Glomerular visceral epithelial cell (primary cell): ENCODE results near the gene CFAP299.
"Not testable (repeated sequence)": the region's sequence is repeated elsewhere in the genome, so short reads cannot be mapped to it uniquely, and the experiment has no call there.

Experiments used
- DNase-seq: peaks from one replicate; pipeline ENCODE4 v3.0.0-alpha.2; 2016; ENCODE audit errors: extremely low spot score

CFAP299 gene

GRCh38 chr4:80335554-80336358 is at the start of gene CFAP299:
TSS of gene CFAP299 (plus strand) at chr4:80335730.
- peak; percentile 93 for DNase-seq

DNA sequence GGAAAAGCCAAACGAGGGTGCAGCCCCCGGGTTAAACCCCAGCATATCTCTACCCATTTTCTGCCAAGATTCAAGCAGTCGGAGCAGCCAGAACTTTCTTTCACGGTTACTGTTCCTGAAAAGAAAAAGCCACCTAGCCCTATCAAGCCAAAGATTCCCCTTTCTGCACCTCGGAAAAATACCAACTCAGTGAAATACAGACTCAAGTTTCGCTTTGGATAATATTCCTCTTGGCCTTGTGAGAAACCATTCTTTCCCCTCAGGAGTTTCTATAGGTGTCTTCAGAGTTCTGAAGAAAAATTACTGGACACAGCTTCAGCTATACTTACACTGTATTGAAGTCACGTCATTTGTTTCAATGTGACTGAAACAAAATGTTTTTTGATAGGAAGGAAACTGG is 49.1 kb upstream of the CFAP299 start:
- DNase-seq = no peak

GRCh38 chr4:80290665-80291064 is 44.9 kb upstream of the CFAP299 start:
- DNase-seq = not testable (repeated sequence)

DNA sequence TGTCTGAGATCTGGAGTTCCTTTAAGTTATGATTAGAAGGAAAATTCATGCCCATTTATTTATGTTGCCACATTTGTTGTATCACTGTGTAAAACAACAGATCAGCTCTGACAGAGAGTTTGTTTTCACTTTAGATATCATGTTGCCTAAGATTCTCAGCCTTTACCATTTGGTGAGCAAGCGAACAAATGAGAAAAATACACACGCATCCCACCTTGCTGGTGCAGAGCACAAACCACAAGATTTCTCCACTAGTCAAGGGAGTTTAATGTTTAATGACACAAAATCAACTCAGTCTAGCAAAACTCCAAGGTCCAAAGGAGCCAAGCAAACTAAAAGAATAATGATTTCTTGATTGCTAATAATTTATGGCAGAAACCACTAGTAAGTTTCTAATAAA is 41.3 kb upstream of the CFAP299 start:
- peak; percentile 56 for DNase-seq

DNA sequence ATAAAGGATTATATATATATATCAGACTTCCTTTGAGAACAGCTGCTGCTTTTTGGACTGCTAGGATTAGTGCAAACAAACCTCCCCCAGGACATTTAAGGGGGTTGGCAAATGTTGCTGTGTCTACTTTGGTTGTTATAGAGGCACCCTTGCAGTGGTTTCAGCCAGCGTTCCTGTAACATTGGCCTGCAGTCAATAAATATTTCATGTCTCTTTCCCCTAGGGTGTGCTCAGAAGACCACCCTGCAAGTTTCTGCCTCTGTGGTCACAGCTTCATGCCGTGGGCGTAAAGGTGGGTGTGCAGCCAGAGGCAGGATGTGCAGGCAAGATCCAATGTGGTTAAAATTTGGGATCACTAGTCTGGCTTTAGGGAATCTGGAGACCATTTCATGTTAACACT is 40.2 kb upstream of the CFAP299 start:
- DNase-seq = no peak

- DNase-seq = no peak
Measured at GRCh38 chr4:80295826-80296225, 39.7 kb upstream of the CFAP299 start.

DNA sequence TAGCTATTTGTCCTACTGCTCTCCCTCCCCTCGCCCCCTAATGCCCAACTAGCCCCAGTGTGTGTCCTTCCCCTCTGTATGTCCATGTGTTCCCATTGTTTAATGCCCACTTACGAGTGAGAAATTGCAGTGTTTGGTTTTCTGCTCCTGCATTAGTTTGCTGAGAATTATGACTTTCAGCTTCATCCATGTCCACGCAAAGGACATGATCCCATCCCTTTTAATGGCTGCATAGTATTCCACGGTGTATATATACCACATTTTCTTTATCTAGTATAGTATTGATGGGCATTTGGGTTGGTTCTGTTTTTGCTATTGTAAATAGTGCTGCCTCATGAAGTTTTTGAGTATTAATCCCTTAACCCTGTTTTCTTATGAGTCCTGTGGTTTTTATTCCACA is 33.6 kb upstream of the CFAP299 start:
- DNase-seq = no peak

DNA sequence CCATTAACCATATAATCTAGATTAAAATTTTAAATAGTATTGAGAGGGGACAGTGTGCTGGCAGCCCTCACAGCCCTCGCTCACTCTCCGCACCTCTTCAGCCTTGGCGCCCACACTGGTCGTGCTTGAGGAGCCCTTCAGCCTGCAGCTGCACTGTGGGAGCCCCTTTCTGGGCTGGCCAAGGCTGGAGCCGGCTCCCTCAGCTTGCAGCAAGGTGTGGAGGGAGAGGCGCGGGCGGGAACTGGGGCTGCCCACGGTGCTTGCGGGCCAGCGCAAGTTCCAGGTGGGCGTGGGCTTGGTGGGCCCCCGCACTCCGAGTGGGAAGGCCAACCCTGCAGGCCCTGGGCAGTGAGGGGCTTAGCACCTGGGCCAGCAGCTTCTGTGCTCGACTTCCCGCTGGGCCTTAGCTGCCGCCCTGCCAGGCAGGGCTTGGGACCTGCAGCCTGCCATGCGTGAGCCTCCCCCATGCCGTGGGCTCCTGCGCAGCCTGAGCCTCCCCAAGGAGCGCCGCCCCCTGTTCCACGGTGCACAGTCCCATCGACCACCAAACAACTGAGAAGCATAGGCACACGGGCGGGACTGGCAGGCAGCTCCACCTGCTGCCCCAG is 32.8 kb upstream of the CFAP299 start:
- DNase-seq = no peak

GRCh38 chr4:80305466-80305865 is 30.1 kb upstream of the CFAP299 start:
- peak; percentile 34 for DNase-seq

- DNase-seq = peak; percentile 42
Measured at GRCh38 chr4:80306260-80306659, 29.3 kb upstream of the CFAP299 start.

DNA sequence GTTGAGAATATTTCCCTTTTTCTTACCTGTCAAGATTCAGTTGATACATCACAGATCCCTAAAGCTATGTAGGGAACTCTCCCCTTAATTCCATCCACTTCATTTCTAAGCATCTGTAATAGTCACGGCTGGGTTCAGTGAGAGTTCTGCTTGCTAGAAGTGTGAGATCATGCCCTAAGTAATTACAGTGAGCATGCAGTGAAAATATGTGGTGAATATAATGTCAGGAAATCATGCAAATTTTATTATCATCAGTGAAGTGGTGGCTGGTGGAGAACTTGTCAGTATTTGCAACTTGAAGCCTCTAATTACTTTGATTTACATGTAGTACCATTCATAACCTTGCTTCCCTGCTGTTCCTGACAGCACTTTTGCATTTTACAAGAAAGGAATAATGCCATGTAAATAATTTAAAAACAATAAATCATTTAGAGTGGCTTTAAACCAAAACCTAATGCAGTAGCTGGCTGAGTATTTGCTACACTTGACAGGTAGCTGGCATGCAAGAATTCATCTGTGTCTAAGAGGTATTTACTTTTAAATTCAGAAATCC is 28.3 kb upstream of the CFAP299 start:
- peak; percentile 50 for DNase-seq

- DNase-seq = peak; percentile 48
Measured at GRCh38 chr4:80307774-80308465, 27.6 kb upstream of the CFAP299 start.

DNA sequence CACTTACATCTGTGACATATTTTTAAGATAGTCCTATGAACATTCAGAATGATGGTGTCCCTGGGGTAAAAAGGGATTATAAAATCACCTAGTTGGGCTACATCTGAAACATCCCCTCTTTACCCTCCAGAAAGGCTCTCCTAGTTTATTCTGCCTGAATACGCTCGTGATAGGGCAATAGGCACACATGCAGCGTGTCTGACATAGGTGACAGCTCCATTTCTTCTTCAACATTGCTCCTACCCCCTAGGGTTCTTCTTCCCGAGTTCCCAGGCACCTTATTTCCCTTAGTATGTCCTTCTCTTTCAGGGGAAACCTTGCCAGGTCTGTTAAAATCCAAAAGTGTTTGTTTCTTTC is 27.1 kb upstream of the CFAP299 start:
- DNase-seq = no peak

DNA sequence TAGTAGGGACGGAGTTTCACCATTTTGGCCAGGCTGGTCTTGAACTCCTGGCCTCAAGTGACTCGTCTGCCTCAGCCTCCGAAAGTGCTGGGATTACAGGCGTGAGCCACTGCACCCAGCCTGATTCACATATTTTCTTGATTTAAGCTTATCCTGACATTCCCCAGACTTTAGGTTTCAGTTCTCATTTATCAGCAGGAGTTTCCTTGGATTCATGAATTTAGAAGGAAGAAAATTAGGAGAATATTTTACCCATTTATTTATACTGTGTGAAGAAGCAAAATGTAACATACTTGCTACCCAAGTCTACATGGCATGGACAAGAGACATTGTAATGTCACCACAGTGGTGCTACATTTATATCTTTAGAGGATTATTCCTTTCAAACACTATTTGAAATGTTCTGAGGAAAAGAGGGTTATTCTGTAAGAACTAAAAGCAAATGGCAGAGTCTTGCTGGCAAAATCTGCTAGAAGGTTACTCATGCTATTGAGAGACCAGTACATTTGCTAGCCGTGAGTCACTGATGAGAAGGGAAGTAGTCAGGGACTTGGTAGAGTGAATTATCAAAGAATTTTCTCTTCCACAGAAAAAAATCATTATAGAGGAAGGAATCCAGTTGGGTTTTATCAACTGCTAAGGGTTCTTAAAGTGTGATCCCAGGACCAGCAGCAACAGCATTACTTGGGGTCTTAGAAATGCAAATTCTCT is 26.1 kb upstream of the CFAP299 start:
- DNase-seq = peak; percentile 71

DNA sequence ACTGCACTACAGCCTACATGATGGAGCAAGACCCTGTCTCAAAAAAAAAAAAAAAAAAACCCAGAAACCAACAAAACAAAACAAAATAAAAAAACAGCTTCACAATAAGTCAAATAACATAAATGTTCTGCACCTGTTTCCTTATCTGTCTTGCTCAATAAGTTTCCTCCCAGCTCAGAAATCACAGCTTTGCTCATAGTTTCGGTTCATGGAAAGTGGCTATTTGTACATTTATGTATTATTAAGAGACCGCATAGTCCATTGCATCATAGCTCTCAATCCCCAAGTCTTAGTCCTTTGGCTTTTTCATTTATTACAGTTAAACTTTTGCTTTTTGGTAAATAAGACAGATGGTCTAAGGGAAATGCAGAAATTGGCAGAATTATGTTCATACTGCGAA is 24.4 kb upstream of the CFAP299 start:
- DNase-seq = no peak

GRCh38 chr4:80312124-80312523 is 23.4 kb upstream of the CFAP299 start:
- no peak for DNase-seq

GRCh38 chr4:80313627-80314026 is 21.9 kb upstream of the CFAP299 start:
- no peak for DNase-seq

DNA sequence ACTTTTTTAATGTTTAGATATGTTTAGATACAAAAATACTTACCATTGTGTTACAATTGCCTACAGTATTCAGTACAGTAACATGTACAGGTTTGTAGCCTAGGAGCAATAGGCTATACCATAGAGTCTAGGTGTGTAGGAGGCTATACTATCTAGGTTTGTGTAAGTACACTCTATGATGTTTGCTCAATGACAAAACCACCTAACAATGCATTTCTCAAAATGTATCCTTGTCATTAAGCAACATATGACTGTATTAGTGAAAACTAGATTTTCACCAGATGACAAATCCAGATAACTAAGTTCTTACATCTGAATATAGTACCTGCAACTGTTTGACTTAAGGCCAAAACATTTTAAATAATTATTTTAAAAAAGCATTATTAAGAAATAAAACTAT is 19.7 kb upstream of the CFAP299 start:
- DNase-seq = not testable (repeated sequence)

DNA sequence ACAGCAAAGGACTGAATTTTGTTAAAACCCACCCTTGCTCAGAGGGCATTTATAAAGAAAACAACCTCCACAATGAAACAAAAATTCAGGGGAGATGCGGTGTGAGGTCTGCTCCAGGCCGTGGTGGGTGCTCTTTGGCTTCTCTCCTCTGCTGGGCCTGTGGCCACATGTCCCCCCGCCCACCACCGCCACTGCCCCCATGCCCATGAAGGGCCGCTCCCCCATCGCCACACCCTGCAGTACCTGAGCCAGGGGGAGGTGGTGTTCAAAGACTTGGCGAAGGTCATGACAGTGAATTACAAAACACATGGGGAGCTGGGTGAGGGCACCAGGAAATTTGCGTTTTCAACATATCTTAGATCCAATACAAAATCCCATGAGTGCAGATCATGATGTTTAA is 14.2 kb upstream of the CFAP299 start:
- DNase-seq = no peak

- DNase-seq = no peak
Measured at GRCh38 chr4:80321776-80322175, 13.8 kb upstream of the CFAP299 start.

- peak; percentile 61 for DNase-seq
Measured at GRCh38 chr4:80322716-80323115, 12.8 kb upstream of the CFAP299 start.

GRCh38 chr4:80324171-80324570 is 11.4 kb upstream of the CFAP299 start:
- no peak for DNase-seq
